ENCODE measurements around the gene FRYL.
A peak's percentile ranks its signal among the peaks of the same experiment; 100 is the strongest.
"Not testable (repeated sequence)": the region's sequence is repeated elsewhere in the genome, so short reads cannot be mapped to it uniquely, and the experiment has no call there.

FRYL gene

DNA sequence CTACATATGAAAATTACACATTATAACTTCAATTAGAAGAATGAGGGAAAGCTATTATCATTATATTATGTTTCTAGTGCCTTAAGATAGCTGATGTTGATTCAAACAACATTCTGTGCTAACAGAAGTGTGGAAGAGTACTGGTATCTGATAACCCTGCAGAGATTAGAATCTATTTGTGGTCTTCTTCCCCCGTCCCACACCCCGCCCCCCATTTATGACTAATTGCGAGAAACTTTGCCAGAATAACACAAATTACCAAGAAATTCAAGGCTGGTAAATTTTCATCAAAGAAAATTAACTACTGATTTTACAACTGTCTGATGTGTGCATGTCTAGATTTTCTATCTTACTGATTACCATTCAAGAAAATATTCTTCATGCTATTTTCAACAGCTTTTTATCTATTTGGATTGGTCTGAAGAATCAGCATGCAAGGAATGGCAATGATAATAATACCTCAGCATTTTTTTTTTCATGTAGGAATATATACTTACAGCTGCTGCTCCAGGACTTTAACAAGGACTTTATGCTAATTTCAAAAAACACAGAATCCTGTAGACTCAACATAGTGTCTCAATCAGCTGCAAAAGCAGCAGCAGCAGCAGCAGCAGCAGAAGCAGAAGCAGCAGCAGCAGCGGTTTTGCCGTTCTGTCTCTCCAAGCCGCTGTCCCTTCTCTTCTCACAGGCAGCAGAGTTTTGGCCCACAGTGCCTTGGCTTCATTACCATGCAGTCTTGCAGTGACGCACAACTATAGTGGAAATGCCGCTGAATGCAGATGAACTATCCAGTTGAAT lies 126.7 kb downstream of the FRYL start:
- DNase-seq, result no peak

DNA sequence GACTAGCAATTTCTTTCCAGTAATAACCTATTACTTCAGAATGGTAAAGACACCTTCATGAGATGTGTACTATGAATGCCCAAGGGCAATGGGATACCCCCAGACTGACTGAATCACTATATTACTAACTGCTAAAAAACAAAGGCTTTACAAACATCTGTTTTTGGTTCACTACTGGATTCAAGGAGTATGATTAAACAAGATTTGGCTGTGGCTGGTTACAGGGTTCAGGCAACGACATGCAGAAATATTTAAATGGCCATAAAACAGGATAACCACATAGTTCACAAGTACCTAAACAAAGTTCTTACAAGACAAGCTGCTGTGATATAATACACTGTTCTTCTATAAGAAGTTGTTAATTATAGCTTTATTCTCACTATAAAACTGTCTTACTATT lies 128.2 kb downstream of the FRYL start:
- DNase-seq, result no peak

DNA sequence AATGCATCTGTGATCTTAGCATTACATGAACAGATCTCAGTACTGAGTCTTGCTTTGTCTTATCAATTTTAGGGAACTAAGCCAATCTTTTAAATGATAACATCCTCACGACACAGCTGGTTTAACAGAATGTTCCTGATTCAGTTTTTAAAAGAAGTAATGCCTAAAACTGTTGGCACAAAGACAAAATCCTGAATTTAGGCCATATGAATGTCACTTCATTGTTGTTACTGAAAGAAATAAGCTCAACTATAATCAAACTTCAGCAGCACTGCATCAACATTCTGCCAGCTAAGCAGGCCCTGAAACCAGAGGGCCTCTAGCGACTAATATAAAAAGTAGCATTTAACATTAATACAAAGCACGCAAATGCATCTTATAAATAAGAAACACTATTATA lies 130.6 kb downstream of the FRYL start:
- no peak for DNase-seq

DNA sequence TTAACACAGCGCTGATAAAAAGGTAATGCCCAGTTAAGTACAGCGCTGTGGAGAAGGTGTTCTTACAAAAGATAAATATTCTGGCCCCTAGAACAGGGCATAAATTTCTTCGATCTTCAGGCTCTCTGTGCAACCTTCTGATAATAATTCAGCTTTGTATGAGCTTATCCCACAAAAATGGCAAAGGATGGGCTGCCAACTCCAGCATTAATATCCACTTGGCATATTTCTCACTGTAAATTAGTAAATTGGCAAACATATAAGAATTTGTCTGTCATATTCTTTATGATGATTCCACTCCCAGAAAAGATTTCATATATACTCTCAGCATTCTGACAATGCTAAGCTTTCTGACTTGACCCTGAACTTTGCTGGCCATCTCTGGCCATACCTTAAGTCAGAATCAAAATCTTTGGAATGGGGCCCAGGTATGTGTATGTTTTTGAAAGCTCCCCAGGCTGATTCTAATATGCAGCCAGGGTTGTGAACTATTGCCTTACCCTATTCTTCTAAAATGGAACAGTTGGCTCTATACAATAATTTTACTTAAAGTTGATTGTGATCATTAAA lies 134.8 kb downstream of the FRYL start:
- peak; percentile 62 for DNase-seq

DNA sequence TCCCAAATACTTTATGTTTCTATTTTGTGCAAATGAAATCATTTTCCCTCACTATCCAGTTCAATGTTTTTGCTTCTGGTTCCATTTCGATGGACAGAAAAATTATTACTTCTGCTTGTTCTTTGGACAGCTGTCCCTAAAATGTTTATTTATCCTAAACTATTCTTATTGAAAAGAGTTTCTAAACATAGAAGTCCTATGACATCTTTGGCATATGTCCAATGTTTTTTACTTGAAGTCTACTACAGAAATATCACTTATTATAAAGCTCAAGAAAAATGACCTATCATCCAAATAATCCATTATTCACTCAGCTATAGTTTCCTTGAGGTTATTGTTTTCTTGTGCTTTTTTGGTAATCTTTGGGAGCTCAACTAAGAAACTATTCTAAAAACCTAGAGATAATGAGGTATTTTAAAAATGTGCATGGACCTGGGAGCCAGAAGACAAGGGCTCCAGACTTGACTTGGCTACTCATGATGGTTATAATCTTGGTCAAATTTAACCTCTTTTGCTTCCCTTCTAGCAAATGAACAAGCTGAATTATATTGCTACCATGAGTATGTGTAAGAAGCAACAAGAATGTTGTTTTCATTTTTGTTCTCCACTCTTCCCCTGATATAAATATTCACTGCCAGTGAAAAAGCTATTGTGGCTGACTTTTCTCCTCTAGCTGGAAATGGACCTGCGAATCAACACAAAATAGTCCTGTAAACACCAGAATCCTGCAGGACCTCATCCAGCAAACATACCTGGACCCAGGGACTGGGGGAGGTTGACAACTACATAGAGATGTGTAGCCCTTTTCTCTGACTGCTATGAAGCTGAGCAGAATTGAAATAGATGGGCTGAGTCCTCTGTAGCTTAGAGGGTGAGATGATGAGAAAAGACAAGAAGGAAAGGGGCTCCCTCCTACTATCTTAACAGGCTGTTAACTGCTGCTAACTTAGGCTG lies 137.4 kb downstream of the FRYL start:
- no peak for DNase-seq

DNA sequence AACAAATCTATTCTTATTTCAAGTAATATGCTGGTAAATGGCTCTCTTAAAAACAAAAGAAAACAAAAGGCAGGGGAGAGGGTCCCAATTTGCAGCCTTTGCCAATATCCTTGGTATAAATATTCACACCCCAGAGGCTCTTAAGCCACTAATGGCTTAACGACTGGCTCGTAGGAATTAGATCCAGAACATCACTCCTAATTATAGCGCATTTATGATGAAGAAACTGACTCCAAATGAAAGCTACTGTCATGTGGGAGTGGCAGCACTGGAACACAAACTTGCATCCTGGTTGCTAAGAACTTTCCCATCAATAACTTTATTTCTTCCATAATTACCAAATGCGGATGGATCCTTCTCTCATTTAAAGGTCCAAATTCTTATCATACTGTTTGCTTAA lies 138.7 kb downstream of the FRYL start:
- DNase-seq, result no peak

DNA sequence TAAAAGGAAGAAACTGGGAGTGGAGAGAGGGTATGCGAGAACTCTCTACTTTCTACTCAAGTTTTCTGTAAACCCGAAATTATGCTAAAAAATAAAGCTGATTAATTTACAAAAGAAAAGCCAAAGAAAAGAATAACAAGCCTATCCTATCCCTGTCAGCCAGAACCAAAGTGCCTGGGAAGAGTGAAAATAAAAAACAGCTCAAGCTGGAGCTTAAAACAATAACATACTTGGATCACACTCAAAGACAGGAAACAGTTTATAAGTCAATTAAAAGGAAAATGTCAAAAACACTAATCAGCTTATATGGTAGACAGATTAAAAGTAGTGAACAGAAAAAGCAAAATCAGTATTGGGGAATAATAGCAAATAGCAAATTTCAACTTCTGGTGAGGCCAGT lies 139.4 kb downstream of the FRYL start:
- no peak for DNase-seq

DNA sequence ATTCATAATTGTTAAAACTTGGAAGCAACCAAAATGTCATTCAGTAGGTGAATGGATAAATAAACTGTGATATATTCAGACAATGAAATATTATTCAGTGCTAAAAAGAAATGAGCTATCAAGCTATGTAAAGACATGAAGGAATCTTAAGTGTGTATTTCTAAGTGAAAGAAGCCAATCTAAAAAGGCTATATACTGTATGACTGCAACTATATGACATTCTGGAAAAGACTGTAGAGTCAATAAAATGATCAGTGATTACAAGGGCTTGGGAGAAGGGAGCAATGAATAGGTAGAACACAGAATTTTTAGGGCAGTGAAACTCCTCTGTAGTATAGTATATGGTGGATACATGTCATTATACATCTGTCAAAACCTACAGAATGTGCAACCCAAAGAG lies 139.9 kb downstream of the FRYL start:
- DNase-seq, result no peak

DNA sequence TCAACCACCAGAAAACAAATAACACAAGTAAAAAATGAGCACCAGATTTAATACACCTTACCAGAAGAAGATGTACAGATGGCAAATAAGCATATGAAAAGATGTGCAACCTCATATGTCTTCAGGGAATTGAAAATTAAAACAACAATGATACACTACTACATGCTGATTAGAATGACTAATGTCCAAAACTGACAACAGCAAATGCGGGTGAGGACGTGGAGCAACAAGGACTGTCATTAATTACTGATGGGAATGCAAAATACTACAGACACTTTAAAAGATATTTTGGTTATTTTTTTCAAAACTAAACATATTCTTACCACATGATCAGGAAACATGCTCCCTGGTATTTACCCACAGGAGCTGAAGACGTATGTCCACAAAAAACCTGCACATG lies 140.3 kb downstream of the FRYL start:
- peak; percentile 28 for DNase-seq

DNA sequence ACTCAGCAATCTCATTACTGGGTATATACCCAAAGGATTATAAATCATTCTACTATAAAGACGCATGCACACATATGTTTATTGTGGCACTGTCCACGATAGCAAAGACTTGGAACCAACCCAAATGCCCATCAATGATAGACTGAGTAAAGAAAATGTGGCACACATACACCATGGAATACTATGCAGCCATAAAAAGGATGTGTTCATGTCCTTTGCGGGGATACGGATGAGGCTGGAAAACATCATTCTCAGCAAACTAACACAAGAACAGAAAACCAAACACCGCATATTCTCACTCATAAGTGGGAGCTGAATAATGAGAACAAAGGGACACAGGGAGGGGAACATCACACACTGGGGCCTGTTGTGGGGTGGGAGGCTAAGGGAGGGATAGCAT lies 141.5 kb downstream of the FRYL start:
- not testable (repeated sequence) for DNase-seq

DNA sequence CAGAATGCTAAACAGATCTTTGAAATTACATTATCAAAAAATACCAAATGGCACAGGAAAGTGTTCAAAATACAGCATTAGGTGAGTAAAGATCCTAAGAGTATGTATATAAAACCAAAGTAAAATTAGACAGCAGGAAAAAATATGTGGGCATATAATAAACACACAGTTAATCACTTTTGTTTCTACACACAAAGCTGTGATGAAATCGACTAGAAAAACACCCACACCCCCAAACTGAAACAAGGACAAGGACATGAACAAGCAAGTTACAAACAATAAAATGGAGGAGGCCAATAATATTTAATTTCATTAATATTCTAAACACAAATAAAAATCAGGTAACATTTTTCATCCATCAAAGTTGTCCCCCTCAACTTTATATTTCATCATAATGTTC lies 143.2 kb downstream of the FRYL start:
- no peak for DNase-seq

DNA sequence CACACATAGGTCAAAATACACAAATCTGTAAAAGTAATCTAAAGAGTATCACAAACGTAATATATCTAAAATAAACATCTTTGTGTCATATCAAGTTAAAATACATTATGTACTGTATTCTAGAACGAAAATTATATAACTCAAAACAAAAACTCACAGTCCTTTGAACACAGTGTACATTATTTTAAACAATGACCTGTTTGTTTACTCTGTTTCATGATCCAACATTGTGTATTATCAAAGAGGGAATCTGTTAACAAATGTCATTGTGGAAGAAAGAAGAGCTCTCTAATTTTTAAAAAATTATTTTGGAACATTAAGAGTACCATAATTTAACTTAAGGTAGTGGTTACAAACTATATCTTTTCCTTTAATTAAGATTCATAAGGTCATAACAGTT lies 144.1 kb downstream of the FRYL start:
- DNase-seq, result no peak

DNA sequence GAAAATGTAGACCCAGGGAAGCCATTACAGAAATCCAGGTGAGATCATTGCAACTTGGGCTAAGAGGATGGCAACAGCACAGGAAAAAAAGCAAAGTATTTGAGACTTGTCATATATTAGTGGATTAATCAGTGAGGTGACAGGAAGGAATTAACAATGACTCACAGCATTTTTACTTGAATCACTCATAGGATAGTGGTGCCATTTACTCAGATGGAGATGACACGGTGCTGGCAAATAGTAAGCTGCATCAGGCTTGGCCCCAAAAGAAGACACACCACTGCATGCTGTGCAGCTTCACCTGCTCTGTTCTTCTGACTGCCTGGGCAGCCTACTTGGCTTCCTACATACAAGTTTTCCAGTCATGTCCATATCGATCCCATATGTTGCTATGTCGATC lies 144.8 kb downstream of the FRYL start:
- peak; percentile 10 for DNase-seq

DNA sequence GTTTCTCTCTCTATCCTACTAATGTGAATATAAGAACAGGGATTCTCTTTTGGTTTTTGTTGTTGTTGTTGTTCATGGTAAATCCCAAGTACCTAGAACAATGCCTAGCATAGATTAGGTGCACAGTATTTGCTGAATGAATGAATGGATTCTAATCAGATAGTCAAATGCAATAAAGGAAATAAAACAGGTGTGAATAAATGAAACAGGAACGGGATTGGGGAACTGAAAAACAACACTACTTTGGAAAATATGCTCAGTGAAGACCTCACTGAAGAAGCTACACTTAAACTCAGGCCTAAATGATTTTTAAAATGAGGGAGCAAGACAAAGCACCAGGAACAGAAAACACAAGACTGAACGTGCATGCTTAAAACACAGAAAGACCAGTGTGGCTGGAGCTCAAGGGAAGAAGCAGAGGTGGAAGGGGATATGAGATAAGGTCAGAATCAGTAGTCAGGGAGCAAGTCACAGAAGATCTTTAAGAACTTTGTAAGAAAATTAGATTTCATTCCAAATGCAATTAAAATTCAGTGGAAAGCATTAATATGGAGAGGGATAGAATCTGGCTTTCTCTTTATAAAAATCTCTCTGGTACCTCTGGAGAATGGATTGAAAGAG lies 145.3 kb downstream of the FRYL start:
- no peak for DNase-seq

DNA sequence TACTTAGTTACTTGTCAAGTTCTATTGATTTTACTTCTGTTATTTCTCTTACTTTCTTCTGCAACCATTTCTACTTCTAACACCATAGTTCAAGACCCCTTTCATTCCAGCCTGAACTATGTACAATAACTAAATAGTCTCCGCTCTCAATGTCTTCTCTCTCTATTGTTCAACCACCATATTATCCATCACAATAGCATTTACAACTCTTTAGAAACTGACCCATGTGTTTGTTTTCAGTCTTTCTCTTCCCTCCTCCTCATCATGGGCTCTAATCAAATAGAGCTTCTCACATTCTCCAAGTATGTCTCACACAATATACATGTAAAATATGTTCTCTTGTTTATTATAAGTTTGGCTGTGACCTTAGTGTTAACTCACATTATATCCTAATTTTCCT lies 146.4 kb downstream of the FRYL start:
- DNase-seq, result no peak

DNA sequence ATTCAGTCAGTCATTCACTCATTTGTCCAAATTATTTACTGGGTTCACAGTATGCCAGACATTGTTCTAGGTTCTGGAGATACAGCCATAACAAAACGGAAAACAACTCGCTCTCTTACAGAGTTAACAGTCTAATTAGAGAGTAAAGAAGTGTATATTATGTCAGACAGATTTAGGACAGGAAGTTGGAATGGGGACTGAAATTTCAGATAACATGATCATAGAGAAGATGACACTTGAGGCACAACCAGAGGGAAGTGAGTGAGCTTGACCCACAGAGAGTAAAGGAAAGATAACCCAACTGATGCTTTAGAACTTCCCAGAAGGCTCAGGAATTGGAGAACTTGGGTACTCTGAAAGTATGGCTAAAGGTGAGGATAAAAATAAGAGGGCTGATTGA lies 150.6 kb downstream of the FRYL start:
- no peak for DNase-seq

DNA sequence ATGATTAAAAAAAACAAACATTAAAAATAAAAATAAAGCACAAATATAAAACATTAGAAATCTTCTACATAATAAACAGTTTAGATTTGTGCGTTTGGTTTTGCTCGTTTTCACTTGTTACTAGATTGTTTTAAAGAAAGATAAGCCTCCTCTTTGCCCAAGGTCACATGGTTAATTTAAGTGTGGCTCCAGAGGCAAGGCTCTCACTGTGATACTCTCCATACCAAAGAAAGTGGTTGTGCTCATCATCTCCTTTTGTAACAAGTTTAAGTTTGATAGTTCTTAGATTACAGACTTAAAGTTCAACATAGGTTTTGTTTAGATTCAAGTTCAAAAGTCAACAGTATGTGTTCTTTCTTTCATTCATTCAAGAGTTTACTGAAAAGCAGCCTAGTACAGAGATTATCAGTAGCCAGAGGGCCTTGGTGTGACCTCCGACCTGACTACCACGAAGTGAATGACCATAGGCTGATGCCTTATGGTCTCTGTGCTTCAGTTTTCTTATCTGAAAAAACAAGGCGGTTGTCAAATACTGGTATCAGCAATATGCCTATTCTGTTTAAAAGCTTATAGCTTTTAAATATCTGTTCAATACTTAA lies 156.8 kb downstream of the FRYL start:
- DNase-seq, result no peak

DNA sequence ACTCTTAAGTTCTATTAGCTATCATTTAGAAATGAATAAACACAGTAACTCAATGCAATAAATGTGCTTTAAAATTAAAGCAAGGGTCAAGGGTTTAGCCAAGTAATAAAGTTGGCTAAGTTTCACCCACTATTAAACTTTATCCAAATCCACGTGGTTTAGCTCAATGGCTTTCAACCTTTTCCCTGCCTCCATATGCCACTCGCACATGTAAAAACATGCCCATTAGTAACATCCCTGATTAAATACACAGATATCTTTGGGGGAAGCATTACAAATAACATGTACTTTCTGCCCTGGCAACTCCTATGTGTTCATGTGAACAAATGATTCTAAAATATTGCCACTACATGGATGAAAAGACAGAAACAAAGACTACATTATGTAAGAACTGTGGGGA lies 159.2 kb downstream of the FRYL start:
- no peak for DNase-seq

DNA sequence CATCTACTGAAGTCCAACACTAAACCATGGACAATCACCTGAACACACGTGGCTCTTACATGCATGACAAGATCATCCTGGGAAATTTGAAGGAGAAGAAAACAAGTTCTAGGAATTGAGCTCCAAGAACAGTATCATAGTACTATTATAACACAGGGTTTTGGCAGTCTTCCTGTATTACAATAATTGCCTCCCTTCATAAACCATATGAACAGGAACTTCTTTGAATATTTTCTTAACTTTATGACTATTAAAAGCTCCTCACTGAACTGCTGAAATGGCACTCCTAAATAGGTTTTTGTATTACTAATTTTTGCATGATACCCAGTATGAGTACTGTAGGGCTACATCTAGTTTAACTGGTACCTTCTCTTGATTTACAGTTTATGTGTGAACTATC lies 160.0 kb downstream of the FRYL start:
- DNase-seq, result no peak

DNA sequence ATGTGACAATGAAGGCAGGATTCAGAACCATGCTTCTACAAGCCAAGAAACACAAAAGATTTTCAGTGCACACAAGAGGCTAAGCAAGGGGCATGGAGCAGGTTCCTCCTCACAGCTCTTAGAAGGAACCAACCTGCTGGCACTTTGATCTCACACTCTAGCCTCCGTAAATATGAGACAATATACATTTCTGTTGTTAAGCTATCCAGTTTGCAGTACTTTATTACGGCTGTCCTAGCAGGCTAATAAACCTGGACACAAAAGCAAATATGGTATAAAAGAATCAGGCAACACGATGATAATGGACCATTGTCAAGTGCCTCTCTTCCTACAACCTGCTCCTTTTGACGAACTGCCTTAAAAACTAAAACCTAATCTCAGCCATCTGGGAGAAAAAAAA lies 175.6 kb downstream of the FRYL start:
- DNase-seq, result no peak

DNA sequence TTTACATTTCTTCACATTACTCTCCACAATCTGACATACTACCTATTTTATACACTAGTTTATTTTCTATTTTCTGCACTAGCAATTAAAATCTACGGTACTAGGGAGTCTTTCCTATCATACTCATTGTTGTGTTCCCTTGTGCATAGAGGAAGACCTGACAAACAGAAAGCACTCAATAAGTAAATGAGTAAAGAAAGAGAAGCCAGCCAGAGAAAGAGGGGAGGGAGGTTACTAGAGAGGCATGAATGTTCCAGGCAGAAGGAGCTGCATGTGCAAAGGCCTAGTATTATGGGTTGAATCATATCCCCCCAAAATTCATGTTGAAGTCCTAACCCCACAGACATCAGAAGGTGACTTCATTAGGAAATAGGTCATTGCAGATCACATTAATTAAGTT lies 176.0 kb downstream of the FRYL start:
- no peak for DNase-seq

DNA sequence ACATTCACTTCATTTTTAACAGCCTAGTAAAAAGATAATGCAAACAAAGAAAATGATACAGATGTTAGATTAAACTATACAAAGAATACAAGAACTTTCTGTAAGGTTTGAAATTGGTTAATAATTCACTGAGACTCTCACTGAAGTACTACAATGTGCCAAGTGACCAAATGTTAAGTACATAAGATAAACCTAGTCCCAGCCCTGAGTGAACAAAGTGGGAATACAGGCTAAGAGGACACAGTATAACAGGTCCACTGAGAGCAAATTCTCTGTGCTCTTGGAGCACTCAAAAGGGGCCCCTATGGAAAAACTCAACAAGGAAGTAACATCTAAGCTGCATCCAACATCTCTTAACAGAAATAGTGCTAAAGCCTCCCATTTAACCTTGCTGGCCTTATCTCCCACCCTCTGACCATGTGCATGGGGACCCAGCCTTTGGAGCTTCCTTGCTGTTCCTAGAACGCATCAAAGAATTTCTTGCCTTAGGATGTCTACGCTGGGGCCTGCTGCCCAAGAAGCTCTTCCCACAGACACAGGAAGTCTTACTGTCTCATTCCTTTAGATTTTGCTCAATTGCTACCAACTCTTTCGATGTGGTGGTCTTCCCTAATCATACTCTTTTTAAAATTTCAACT lies 176.6 kb downstream of the FRYL start:
- no peak for DNase-seq

DNA sequence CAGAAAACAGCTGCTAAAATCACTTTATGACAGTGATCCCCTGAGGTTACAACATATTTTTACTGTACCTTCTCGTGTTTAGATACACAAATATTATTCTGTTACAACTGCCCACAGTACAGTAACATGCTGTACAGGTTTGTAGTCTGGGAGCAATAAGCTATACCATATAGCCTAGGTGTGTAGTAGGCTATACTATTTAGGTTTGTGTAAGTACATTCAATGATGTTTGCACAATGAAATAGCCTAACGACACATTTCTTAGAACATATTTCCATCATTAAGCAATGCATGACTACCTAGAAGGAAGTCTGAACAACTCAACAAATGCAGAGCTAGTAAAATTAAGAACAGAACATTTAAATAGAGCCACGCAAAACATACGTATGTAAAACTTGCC lies 177.3 kb downstream of the FRYL start:
- no peak for DNase-seq
